ES-I3 (cell line): ENCODE results near the gene PNPO.
"Not testable (repeated sequence)": the region's sequence is repeated elsewhere in the genome, so short reads cannot be mapped to it uniquely, and the experiment has no call there.

ENCODE experiments used
- H3K36me3 ChIP-seq: 2 replicates; pipeline ENCODE4 v1.6.1; 2013; ENCODE audit warnings: mild to moderate bottlenecking, low read length, control low read depth, moderate library complexity; ENCODE audit not compliant: insufficient read depth
- H3K4me1 ChIP-seq: 2 replicates; pipeline ENCODE4 v1.6.1; 2013; ENCODE audit warnings: mild to moderate bottlenecking, control low read depth, low read length; ENCODE audit not compliant: insufficient read depth
- H3K9ac ChIP-seq: 2 replicates; pipeline ENCODE4 v1.6.1; 2013; ENCODE audit warnings: low read depth, mild to moderate bottlenecking, low read length, moderate library complexity
- H3K9me3 ChIP-seq: 2 replicates; pipeline ENCODE4 v1.6.1; 2013; ENCODE audit warnings: mild to moderate bottlenecking, low read length, moderate library complexity; ENCODE audit not compliant: control insufficient read depth, insufficient read depth

Gene PNPO

DNA sequence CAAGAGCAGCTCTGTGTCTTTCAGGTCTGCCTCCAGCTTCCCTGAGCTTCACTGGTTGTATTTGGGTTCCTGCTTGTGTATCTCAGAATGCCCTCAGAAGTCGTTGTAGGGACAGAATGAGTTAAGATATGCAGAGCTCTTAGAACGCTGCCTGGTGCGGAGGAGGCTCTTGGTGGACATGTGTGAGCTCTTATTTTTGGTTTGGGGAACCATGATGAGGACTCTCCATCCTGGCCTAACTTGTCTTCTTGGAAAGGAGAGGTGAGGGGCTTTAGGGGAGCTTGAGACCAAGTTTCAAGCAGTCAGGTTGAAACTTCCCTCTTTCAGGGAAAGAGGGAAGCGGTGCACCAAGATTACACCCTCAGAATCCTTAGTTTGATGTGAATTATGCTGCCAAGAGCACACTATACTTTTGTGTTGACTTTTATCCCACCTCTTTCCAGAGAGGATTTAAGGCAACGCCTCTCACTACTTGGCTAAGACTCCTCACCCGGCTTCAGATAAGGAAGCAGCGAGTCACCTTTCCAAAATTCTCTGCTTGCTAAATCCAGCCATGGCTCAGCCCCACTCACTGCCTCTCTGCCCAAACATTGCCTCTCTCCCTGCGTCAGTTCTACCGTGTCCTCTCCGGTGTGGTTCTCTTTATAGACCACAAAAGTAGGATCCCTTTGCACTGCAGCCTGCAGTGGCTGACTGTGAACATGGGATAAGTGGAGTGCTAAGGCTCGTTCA is 42.3 kb downstream of the PNPO start:
- Histone ChIP-seq H3K9ac (no peak overlapping the region), H3K9me3 (no peaks in the 10 kb centered on the region), H3K36me3 (peaks cover 23% of the 10 kb centered on the region), H3K4me1 (peaks cover 17% of the 10 kb centered on the region)

DNA sequence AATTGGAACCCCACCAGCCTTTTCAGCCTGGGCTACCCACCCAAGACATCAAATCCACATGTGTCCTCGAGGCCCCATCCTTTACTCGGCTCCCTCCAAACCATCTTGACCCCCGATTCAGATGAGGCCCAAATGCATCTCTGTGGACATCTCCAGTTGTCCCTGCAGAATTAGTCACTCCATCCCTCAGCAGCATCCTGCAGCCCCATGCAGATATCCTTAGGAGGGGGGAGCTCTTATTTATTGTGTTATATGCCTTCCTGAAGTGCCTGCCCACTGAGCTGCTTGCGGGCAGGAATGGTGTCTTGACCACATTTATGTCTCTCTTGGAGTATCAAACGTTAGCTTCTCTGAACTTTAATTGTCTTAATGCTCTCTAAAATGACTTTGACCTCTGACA is 45.1 kb downstream of the PNPO start:
- peaks cover under 1% of the 10 kb centered on the region for H3K36me3 ChIP-seq
- H3K9me3 ChIP-seq = no peaks in the 10 kb centered on the region
- no peak overlapping the region for H3K9ac ChIP-seq
- peaks cover 24% of the 10 kb centered on the region for H3K4me1 ChIP-seq

DNA sequence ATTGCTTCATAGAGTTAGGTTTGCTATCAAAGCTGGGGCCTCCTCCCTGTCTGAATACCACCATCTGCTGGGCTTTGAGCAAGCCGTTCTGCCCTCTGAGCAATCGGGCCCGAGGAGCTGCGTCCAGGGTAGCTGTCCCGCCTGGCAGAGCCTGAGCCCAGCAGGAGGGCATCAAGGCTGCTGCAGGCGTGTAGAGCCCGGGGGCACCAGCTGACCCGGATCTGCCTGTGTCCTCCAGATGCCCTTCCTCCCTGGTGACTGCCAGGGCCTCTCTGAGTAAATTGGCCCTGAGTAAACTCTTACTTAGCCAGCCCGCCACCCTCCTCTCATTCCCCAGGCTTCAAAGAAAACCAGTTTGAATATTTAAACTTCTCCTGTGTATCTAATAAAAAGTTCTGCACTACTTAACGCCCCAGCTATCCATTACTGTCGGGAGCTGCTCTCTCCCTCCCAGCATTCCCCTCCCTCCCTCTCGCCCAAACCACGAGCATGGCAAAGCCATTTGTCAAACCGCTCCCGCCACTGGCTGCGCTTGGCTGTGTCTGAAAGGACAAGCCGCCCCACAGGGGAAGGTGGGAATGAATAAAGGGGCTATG is 46.0 kb downstream of the PNPO start:
- H3K9me3 ChIP-seq = no peaks in the 10 kb centered on the region
- H3K36me3 ChIP-seq = no peaks in the 10 kb centered on the region
- 0 out of 2 replicates have a peak overlapping the region, but pooled peaks have one; percentile 7 for H3K9ac ChIP-seq
- peaks cover 31% of the 10 kb centered on the region for H3K4me1 ChIP-seq

DNA sequence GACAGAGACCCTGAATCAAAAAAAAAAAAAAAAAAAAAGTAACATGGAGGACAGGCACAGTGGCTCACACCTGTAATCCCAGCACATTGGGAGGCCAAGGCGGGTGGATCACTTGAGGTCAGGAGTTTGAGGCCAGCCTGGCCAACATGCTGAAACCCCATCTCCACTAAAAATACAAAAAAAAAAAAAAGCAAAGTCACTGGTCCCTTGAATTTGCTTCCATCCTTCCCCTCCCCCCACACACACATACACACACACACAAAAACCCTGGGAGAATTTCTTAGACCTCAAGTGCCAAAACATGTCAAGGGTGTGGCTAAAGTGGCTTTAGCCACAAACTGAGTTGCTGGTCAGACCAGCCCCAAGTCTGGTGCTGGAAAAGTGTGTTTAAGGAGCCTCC is 47.1 kb downstream of the PNPO start:
- H3K4me1 ChIP-seq = peaks cover 32% of the 10 kb centered on the region
- H3K36me3 ChIP-seq, H3K9me3 ChIP-seq, H3K9ac ChIP-seq: not testable (repeated sequence)

DNA sequence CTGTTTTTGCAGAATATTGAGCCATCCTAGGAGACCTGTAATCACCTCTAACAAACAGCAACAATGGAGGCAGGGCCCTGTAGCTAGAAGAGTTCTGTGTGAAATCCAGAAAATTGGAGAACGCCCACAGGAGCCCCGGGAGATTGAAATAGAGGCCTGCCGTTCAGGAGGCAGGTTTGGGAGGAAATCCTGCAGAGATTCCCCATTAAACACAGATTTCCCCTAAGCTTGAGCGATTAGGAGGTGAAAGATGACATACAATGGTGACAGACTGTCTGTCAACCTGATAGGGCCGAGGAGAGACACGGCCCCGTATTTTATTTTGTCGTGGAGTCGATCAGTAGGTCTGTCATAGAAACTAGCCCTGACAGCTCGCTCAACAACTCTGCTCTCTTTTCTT is 47.8 kb downstream of the PNPO start:
- Histone ChIP-seq H3K9me3 (no peaks in the 10 kb centered on the region), H3K36me3 (no peaks in the 10 kb centered on the region), H3K9ac (no peak overlapping the region), H3K4me1 (peaks cover 33% of the 10 kb centered on the region)

- no peak overlapping the region for H3K9ac ChIP-seq
- H3K9me3 ChIP-seq = no peaks in the 10 kb centered on the region
- peaks cover 38% of the 10 kb centered on the region for H3K4me1 ChIP-seq
- no peaks in the 10 kb centered on the region for H3K36me3 ChIP-seq
Measured at GRCh38 chr17:47989700-47990099, 48.3 kb downstream of the PNPO start.

- peaks cover 52% of the 10 kb centered on the region for H3K4me1 ChIP-seq
- peak overlapping the region; percentile 49 for H3K9ac ChIP-seq
- H3K9me3 ChIP-seq = no peaks in the 10 kb centered on the region
- H3K36me3 ChIP-seq = no peaks in the 10 kb centered on the region
Measured at GRCh38 chr17:47990962-47991731, 49.8 kb downstream of the PNPO start.

- H3K36me3 ChIP-seq = no peaks in the 10 kb centered on the region
Measured at GRCh38 chr17:47992216-47992615, 50.8 kb downstream of the PNPO start.

DNA sequence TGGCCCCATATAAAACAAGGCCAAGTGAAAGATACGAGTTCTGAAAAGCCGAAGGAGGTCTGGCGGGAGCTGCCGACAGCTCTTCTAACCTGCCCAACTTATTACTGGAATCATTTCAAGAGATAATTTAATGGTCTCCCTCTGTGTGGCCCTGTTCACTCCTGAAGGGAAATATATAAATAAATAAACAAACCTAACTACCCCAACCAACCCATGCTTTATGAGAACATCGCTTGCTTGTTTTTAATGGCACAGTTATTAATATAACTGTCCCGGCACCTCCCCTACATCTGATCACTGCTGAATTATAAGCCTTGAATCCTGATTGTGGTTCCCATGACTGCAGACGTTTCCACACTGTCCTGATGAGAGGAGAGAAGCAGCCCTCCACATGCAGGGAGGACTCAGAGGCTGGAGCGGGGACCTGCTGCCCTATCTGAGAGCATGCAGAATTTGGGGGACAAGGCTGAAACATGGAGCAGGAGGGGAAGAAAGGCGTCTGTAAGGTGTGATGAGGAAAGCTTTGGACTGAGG is 51.7 kb downstream of the PNPO start:
- H3K9ac ChIP-seq = no peak overlapping the region
- H3K36me3 ChIP-seq = no peaks in the 10 kb centered on the region
- no peaks in the 10 kb centered on the region for H3K9me3 ChIP-seq
- peaks cover 35% of the 10 kb centered on the region for H3K4me1 ChIP-seq

More at GRCh38 chr17:47992216-47992615, 50.8 kb downstream of the PNPO start:
- H3K4me1 ChIP-seq = peaks cover 44% of the 10 kb centered on the region
- no peaks in the 10 kb centered on the region for H3K9me3 ChIP-seq
- no peak overlapping the region for H3K9ac ChIP-seq

- Histone ChIP-seq H3K36me3 (no peaks in the 10 kb centered on the region), H3K9me3 (no peaks in the 10 kb centered on the region), H3K4me1 (peaks cover 35% of the 10 kb centered on the region), H3K9ac (no peak overlapping the region)
Measured at GRCh38 chr17:47993964-47994363, 52.6 kb downstream of the PNPO start.

- H3K4me1 ChIP-seq = peaks cover 38% of the 10 kb centered on the region
- no peaks in the 10 kb centered on the region for H3K9me3 ChIP-seq
- H3K9ac ChIP-seq = no peak overlapping the region
- H3K36me3 ChIP-seq = no peaks in the 10 kb centered on the region
Measured at GRCh38 chr17:47994724-47995123, 53.4 kb downstream of the PNPO start.

DNA sequence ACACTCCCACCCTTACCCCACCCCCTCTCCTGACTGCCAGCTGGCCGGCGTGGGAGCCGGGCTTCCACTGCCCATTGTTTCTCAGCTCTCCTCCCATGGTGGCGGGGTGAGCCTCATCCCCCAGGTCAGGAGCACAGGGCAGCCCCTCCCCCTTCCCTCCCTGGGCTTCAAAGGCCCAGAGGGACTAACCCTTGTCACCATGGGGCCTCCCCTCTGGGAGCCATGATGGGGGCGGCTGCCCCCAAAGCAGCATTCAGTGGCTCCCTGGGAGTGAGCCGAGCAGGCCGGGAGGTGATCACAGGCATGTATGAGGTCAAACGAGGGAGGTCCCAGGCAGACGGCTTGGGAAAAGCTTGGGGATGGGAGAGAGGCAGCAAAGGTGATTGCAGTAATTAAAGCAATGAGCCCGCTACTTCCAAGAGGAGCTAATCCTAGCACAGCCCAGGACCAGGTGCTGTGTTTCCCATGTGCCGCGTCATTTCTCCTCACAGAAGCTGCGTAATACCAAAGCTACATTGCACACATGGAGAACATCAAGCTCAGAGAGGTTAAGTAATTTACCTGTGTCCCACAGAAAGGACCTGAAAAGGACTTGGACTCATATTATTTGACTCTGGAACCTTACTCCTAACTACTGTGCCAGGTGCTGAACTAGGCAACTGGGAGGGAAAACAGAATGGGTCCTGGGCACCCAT is 54.0 kb downstream of the PNPO start:
- H3K36me3 ChIP-seq = no peaks in the 10 kb centered on the region
- peaks cover 41% of the 10 kb centered on the region for H3K4me1 ChIP-seq
- H3K9me3 ChIP-seq = no peaks in the 10 kb centered on the region
- no peak overlapping the region for H3K9ac ChIP-seq

- H3K4me1 ChIP-seq = peaks cover 34% of the 10 kb centered on the region
- no peaks in the 10 kb centered on the region for H3K36me3 ChIP-seq
- H3K9ac ChIP-seq = no peak overlapping the region
- H3K9me3 ChIP-seq = no peaks in the 10 kb centered on the region
Measured at GRCh38 chr17:47996201-47996600, 54.8 kb downstream of the PNPO start.

- Histone ChIP-seq H3K36me3 (no peaks in the 10 kb centered on the region), H3K9ac (no peak overlapping the region), H3K4me1 (peaks cover 31% of the 10 kb centered on the region), H3K9me3 (no peaks in the 10 kb centered on the region)
Measured at GRCh38 chr17:47997586-47997985, 56.2 kb downstream of the PNPO start.
